Endothelial cell of umbilical vein (primary cell): ENCODE measurements around the gene OTUD1. TPM values are rescaled to one million over a fixed set of nuclear protein-coding genes. Genes with fewer than 3 reads are reported as not detected.

Experiments used
- BruUV-seq: library from RNA; stranded (reverse); fragments of 400-500 nt; replicated peaks from 2 replicates; lab custom pipeline; 2021; lab: Mats Ljungman, UMichigan
- CTCF ChIA-PET: fragments of 300-600, 350-600 bp; sonication (Branson Sonifier 250); formaldehyde crosslinking; loops from one replicate; lab custom pipeline; 2021; ENCODE audit warnings: antibody characterized with exemption, inconsistent platforms; lab: Charles Lee
- POLR2A ChIA-PET: fragments of 300-600, 350-600 bp; sonication (Branson Sonifier 250); formaldehyde crosslinking; loops from one replicate; lab custom pipeline; 2021; ENCODE audit warnings: antibody characterized with exemption, inconsistent platforms; lab: Charles Lee
- DNase-seq: peaks from one replicate; pipeline ENCODE4 v3.0.0-alpha.2; 2011; ENCODE audit warnings: low read depth, low spot score
- FAIRE-seq: peaks from 2 replicates; lab custom pipeline; 2011; peaks lifted over from hg19 to GRCh38; lab: Jason Lieb, UNC
- H2AFZ ChIP-seq: 2 replicates; pipeline ENCODE4 v1.6.0; 2012; ENCODE audit warnings: low read depth, low read length, control low read depth, inconsistent platforms
- H3K27ac ChIP-seq: 2 replicates; pipeline ENCODE4 v1.5.1; 2011; ENCODE audit warnings: low read depth, mild to moderate bottlenecking, control low read depth, low read length, moderate library complexity; ENCODE audit not compliant: insufficient read depth
- H3K27me3 ChIP-seq, 2 experiments: 2 replicates each; pipeline versions ENCODE4 v1.6.0 to v1.6.1; 2011; ENCODE audit warnings: low read length in 2 of 2, mixed read lengths in 1 of 2; ENCODE audit not compliant: control insufficient read depth in 2 of 2, insufficient read depth in 2 of 2
- H3K36me3 ChIP-seq, 2 experiments: 2 replicates in 1 of 2; 3 replicates in 1 of 2; pipeline ENCODE4 v1.5.1; 2011; ENCODE audit warnings: low read length in 2 of 2, mild to moderate bottlenecking in 1 of 2, moderate library complexity in 1 of 2; ENCODE audit not compliant: control insufficient read depth in 2 of 2, insufficient read depth in 2 of 2; ENCODE audit errors: extremely low read depth in 1 of 2
- H3K4me1 ChIP-seq: 3 replicates; pipeline ENCODE4 v1.5.1; 2011; ENCODE audit warnings: mild to moderate bottlenecking, low read length; ENCODE audit not compliant: control insufficient read depth, insufficient read depth; ENCODE audit errors: extremely low read depth
- H3K4me2 ChIP-seq: 2 replicates; pipeline ENCODE4 v1.6.1; 2011; ENCODE audit warnings: low read length, control low read depth, mixed read lengths; ENCODE audit not compliant: insufficient read depth
- H3K4me3 ChIP-seq, 3 experiments: fragments of 200-600 bp in 1 of 3; sonication (generic), shearing (Covaris generic) in 1 of 3; replicated peaks in 1 of 3; 2 replicates each; pipeline ENCODE4 v1.5.1; 2011 to 2016; ENCODE audit warnings: control low read depth in 3 of 3, low read length in 3 of 3, mild to moderate bottlenecking in 2 of 3, inconsistent platforms in 1 of 3, low read depth in 1 of 3, moderate library complexity in 1 of 3; ENCODE audit not compliant: insufficient read depth in 1 of 3
- H3K79me2 ChIP-seq: 2 replicates; pipeline ENCODE4 v1.6.0; 2012; ENCODE audit warnings: low read length, inconsistent platforms; ENCODE audit not compliant: control insufficient read depth, insufficient read depth
- H3K9ac ChIP-seq: replicated peaks from 2 replicates; pipeline ENCODE3; 2011; ENCODE audit warnings: low read length, control low read depth; ENCODE audit not compliant: insufficient read depth; ENCODE audit errors: extremely low read depth
- H3K9me1 ChIP-seq: replicated peaks from 3 replicates; pipeline ENCODE4 v1.6.0; 2011; ENCODE audit warnings: mild to moderate bottlenecking, low read length; ENCODE audit not compliant: control insufficient read depth, insufficient read depth; ENCODE audit errors: extremely low read depth
- H3K9me3 ChIP-seq: replicated peaks from 2 replicates; pipeline ENCODE4 v1.5.1; 2012; ENCODE audit warnings: low read length, inconsistent platforms; ENCODE audit not compliant: control insufficient read depth, insufficient read depth
- H4K20me1 ChIP-seq: replicated peaks from 2 replicates; pipeline ENCODE3; 2011; ENCODE audit warnings: mild to moderate bottlenecking, low read length; ENCODE audit not compliant: control insufficient read depth, insufficient read depth; ENCODE audit errors: extremely low read depth
- EZH2 ChIP-seq: IDR thresholded peaks from 2 replicates; pipeline ENCODE4 v1.6.1; 2012; ENCODE audit warnings: borderline replicate concordance, low read depth, mild to moderate bottlenecking, moderate library complexity, low read length, inconsistent platforms; ENCODE audit not compliant: severe bottlenecking
- GATA2 ChIP-seq: IDR thresholded peaks from 2 replicates; pipeline ENCODE4 v1.7.0; 2011; ENCODE audit warnings: low read depth, mild to moderate bottlenecking, moderate library complexity, mixed read lengths, low read length; ENCODE audit not compliant: insufficient read length, insufficient read depth
- JUN ChIP-seq: IDR thresholded peaks from 2 replicates; pipeline ENCODE4 v1.6.1; 2011; ENCODE audit warnings: borderline replicate concordance, low read depth; ENCODE audit not compliant: insufficient read length, insufficient read depth
- MAX ChIP-seq: IDR thresholded peaks from 2 replicates; pipeline ENCODE4 v1.6.1; 2011; ENCODE audit not compliant: insufficient read depth, insufficient read length
- POLR2A ChIP-seq: IDR thresholded peaks from 2 replicates; pipeline ENCODE4 v1.6.1; 2012; ENCODE audit warnings: low read depth, mild to moderate bottlenecking, control low read depth, low read length
- POLR2AphosphoS5 ChIP-seq: IDR thresholded peaks from 2 replicates; pipeline ENCODE4 v1.6.1; 2012; ENCODE audit warnings: low read depth, mild to moderate bottlenecking, control low read depth, low read length, moderate library complexity; ENCODE audit not compliant: insufficient read depth
- dilution Hi-C: fragments of 300-500 bp; cut with MboI; formaldehyde crosslinking; loops from one replicate; pipeline ENCODE4 v1.15.0; 2019; ENCODE audit warnings: low sequenced_read_pairs; ENCODE audit not compliant: extremely low pct_ligation_motif_present
- intact Hi-C: fragments of 100-400 bp; cut with micrococcal nuclease; formaldehyde crosslinking; loops from one replicate; pipeline ENCODE4 v1.10.0; 2022
- polyA plus RNA-seq, 4 experiments: library from polyadenylated mRNA; depleted of rRNA in 3 of 4; stranded (reverse) in 3 of 4; unstranded in 1 of 4; fragments of >200 nt; gene quantifications; 2 replicates each; pipeline versions ENCODE4 v1.2.1 to v1.2.3, GENCODE V29; 2011 to 2012; ENCODE audit warnings: missing spikeins in 1 of 4
- total RNA-seq: library from RNA; stranded (reverse); gene quantifications from 2 replicates; pipeline ENCODE4 v1.2.3, GENCODE V29; 2021

Gene OTUD1
- total and polyA plus RNA-seq, 2 donors (not counting 3 experiments of a cell fraction or from before 2014, with no cell fraction given), result 2.2 to 4.8 TPM

GRCh38 chr10:23403278-23403677, 35.6 kb upstream of the OTUD1 start:
- Histone ChIP-seq H3K4me1 (no peaks in the 10 kb centered on the region), H3K79me2 (no peaks in the 10 kb centered on the region), H3K9ac (no peak overlapping the region), H3K36me3 (no peaks in the 10 kb centered on the region), H3K9me1 (no peaks in the 10 kb centered on the region), H3K4me3 (no peak overlapping the region), H3K27me3 (no peaks in the 10 kb centered on the region), H4K20me1 (no peaks in the 10 kb centered on the region), H3K4me2 (no peak overlapping the region), H3K27ac (no peak overlapping the region), H3K9me3 (no peaks in the 10 kb centered on the region), H2AFZ (no peak overlapping the region)
- BruUV-seq, result no TSS peak
- DNase-seq (no peak), FAIRE-seq (no peak)
- CTCF ChIA-PET, result no interaction called here
- POLR2A ChIA-PET, result no interaction called here
- dilution Hi-C loops, result no loop called here
- TF ChIP-seq JUN, result no peak
- no peak for TF ChIP-seq GATA2
- TF ChIP-seq POLR2AphosphoS5, result no peak
- intact Hi-C loops, result no loop called here

- no peak for TF ChIP-seq EZH2
- no peak for TF ChIP-seq POLR2A
- TF ChIP-seq MAX, result no peak
- no peak for TF ChIP-seq JUN
- Histone ChIP-seq H3K4me2 (no peak overlapping the region), H3K9me1 (no peaks in the 10 kb centered on the region), H4K20me1 (no peaks in the 10 kb centered on the region), H3K9ac (no peak overlapping the region), H3K27ac (no peak overlapping the region), H3K4me1 (no peaks in the 10 kb centered on the region), H3K4me3 (no peak overlapping the region), H2AFZ (no peak overlapping the region), H3K79me2 (no peaks in the 10 kb centered on the region), H3K36me3 (no peaks in the 10 kb centered on the region), H3K9me3 (no peaks in the 10 kb centered on the region), H3K27me3 (no peaks in the 10 kb centered on the region)
- ChIA-PET POLR2A (no interaction called here), CTCF (no interaction called here)
- dilution Hi-C loops (no loop called here), intact Hi-C loops (no loop called here)
- FAIRE-seq, result no peak
- no TSS peak for BruUV-seq
- DNase-seq, result no peak
Observed at GRCh38 chr10:23403719-23404118, 35.2 kb upstream of the OTUD1 start.
